ENCODE data around the gene IQSEC1. TPM values are rescaled to one million over a fixed set of nuclear protein-coding genes. Genes with fewer than 3 reads are reported as not detected.

IQSEC1 gene
- total RNA-seq, 1 experiment from 2014 or later, result 28.1 TPM

- no peak for TF ChIP-seq REST (IDR thresholded peaks at IDR 0.05; ENCODE audit: low read depth)
Measured at GRCh38 chr3:13024765-13025065, 48.5 kb downstream of the IQSEC1 start (continued).

GRCh38 chr3:13023971-13024764, 49.1 kb downstream of the IQSEC1 start:
- ChIA-PET RAD21 (ENCODE audit: low non-redundant PET in 1 of 2, low total read pairs in 2 of 2, uncharacterized antibody in 2 of 2, unreplicated experiment in 2 of 2) (no interaction called here), POLR2A (no interaction called here), CTCF (no interaction called here)
- Histone ChIP-seq H3K27ac (ENCODE audit: low read depth, low read length) (no peak overlapping the region), H3K36me3 (ENCODE audit: control insufficient read depth in 1 of 2, insufficient read depth in 2 of 2, low read length in 2 of 2) (no peaks in the 10 kb centered on the region), H3K27me3 (ENCODE audit: insufficient read depth, low read length) (no peaks in the 10 kb centered on the region), H3K9ac (ENCODE audit: low read length) (no peak overlapping the region), H3K9me3 (ENCODE audit: control insufficient read depth in 1 of 2, insufficient read depth in 1 of 2, low read depth in 1 of 2, low read length in 2 of 2) (no peaks in the 10 kb centered on the region), H3K9me2 (ENCODE audit: insufficient read depth) (no peaks in the 10 kb centered on the region), H3K4me1 (ENCODE audit: control insufficient read depth in 1 of 2, insufficient read depth in 2 of 2, low read length in 2 of 2) (peaks cover 4 to 24% of the 10 kb centered on the region in 2 experiments; a peak in 3 of 4 replicates), H3K79me2 (ENCODE audit: insufficient read depth, low read length) (no peaks in the 10 kb centered on the region), H3K4me3 (replicated peaks in 1 of 2; ENCODE audit: low read depth in 1 of 2, low read length in 2 of 2) (no peak overlapping the region), H4K20me1 (ENCODE audit: insufficient read depth) (no peaks in the 10 kb centered on the region), H2AFZ (ENCODE audit: low read depth, low read length, poor library complexity, severe bottlenecking) (no peak overlapping the region), H3K4me2 (ENCODE audit: low read length) (no peak overlapping the region)
- ATAC-seq (no peak), DNase-seq (ENCODE audit: low read depth, low spot score) (no peak)
- no peak for TF ChIP-seq ZBTB33 (IDR thresholded peaks at IDR 0.05; ENCODE audit: extremely low read depth, insufficient replicate concordance, low read length)
- TF ChIP-seq CBX3 (IDR thresholded peaks at IDR 0.05; ENCODE audit: low read depth), result no peak
- TF ChIP-seq JUND (IDR thresholded peaks at IDR 0.05), result no peak
- TF ChIP-seq ZNF274 (IDR thresholded peaks at IDR 0.05; ENCODE audit: low read depth, low read length), result no peak
- TF ChIP-seq REST (IDR thresholded peaks at IDR 0.05; ENCODE audit: low read depth), result no peak
- no peak for TF ChIP-seq EZH2phosphoT487 (IDR thresholded peaks at IDR 0.05; ENCODE audit: borderline replicate concordance)
- TF ChIP-seq RAD21 (IDR thresholded peaks at IDR 0.05; ENCODE audit: low read depth), result no peak
- TF ChIP-seq FOSL1 (IDR thresholded peaks at IDR 0.05; ENCODE audit: low read depth), result no peak
- no peak for TF ChIP-seq SIN3A (IDR thresholded peaks at IDR 0.05; ENCODE audit: low read depth)
- TF ChIP-seq ELF1 (IDR thresholded peaks at IDR 0.05; ENCODE audit: borderline replicate concordance, low read depth), result no peak
- TF ChIP-seq ZFX (IDR thresholded peaks at IDR 0.05), result no peak
- no peak for TF ChIP-seq YY1 (IDR thresholded peaks at IDR 0.05; ENCODE audit: extremely low read depth, insufficient replicate concordance, low read depth, low read length)
- no peak for TF ChIP-seq POLR2A (IDR thresholded peaks at IDR 0.05; ENCODE audit: borderline replicate concordance, extremely low read depth, insufficient read depth, insufficient read length)
- TF ChIP-seq ATF3 (IDR thresholded peaks at IDR 0.05), result no peak
- BruUV-seq (replicated peaks), result no TSS peak
- intact Hi-C loops (cut with micrococcal nuclease), result no loop called here
